HG02884 (cell line): ENCODE measurements around the gene LSM14A.
"Not testable (repeated sequence)": the region's sequence is repeated elsewhere in the genome, so short reads cannot be mapped to it uniquely, and the experiment has no call there.

ENCODE experiments used
- ATAC-seq: cut with Tn5 transposase; IDR thresholded peaks from one replicate; pipeline ENCODE4 v1.9.1; 2021; ENCODE audit warnings: mild to moderate bottlenecking, moderate library complexity; ENCODE audit not compliant: unreplicated experiment

Gene LSM14A

DNA sequence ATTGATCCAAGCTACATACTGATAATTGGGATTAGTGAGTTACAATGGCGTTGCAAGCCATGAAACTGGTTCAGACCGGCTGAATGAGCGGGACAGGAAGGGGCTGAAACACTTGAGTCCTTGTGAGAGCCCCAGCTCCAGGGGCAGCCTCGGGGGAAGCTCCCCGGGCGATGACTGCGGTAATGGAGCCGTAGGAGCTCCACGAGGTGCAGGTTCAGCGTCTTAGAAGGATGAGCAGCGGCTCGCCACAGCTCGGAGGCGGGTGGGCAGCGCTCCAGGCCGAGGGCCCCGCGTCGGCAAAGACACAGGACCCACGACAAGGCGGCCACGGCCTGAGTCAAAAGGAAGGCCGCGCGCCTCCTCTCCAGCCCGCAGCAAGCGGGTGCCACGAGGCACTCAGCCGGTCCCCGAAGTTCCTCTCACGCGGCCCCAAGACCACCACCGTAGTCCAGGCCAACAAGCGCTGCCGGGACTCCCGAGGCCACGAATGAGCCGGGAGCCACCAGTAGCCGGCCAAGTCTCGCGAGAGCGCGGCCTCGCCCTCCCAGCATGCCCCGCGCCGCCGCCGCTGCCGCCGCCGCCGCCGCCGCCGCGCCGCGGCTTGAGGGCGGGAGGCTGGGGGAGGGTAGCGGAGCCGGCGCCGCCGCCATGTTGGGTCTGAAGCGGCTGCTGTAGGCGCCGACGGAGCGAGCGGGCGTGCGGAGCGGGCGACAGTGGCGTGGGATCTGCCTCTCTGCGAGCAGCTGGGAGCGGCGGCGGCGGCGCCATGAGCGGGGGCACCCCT is at the start of gene LSM14A:
TSS of gene LSM14A (plus strand) at position 628 of the 784 bp plus-strand sequence. CDS start at position 767, 139 bp downstream.
- ATAC-seq, result peak; percentile 51

DNA sequence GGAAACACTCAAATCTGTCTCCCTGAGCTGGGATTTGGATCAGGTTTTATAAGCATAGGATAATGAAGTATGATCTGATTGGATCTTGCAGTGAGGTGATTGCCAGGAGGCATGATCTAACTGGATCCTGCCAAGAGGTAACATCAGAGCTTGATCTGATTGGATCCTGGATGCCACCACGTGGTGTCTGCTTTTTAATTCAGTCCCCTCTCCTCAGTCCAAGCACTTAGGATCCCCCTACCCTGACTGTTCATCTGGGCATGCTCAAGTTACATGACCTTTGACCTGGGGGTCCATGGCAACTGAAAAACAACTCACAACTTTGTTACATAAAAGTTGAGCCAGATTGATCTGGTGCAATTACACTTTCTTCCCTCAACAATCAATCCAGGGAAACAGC is 47.5 kb upstream of the LSM14A start:
- ATAC-seq, result no peak

DNA sequence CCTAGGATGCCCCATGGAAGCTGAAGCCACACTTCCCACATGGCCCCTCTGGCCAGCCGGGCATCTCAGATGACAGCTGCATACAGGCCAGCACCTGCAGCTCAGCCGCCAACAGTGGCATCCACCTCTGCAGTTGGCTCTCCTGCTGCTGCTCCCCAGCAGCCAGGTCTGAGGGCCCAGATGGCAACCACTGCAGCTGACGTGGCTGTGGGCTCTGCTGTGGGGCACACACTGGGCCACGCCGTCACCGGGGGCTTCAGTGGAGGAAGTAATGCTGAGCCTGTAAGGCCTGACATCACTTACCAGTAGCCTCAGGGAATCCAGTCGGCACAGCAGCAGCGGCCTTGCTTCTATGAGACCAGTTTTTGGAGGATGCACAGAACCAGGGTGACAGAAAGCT is 45.3 kb upstream of the LSM14A start:
- ATAC-seq, result no peak

DNA sequence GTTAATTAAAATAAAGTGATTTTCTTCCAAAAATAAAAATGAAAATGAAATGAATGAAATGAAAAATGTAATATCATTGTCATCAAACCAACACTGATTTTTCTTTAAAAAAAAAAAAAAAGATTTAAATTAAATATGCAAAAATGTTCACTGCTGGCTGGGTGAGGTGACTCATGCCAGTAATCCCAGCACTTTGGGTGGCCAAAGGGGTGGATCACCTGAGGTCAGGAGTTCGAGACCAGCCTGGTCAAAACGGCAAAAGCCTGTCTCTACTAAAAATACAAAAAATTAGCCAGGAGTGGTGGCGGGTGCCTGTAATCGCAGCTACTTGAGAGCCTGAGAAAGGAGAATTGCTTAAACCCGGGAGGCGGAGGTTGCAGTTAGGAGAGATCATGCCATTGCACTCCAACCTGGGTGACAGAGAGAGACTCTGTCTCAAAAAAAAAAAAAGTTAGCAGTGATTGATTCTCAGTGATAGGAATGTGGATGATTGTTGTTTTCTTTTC is 44.6 kb upstream of the LSM14A start:
- ATAC-seq, result no peak

DNA sequence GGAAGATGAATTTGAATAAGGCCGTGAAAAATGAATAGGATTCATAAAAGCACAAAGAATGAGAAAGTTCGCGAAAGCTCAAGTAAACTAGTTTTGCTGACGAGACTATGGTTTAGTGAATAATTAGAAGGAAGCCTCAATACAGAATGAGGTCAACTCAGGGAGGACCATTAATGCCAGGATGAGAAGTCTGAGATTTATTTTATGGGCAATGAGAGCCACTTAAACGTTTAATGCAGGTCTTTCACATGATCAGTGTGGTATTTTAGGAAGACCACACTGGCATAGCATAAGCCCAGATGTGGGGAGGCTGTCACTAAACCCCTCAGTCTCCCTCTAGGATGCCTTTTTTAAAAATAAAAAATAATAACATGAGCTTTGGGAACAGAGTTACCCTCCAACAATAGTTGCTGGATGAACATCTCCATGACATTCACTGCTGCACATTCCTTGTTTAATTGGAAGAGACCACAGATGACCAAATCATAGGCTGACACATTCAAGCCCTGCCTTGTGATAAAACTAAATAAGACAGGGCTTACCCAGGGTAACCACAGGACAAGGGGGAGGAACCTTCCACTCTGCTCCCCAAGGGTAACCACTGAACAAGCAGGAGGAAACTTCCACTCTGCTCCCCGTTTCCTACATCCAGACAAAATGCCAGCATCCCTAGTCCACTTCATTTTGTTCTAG is 43.6 kb upstream of the LSM14A start:
- no peak for ATAC-seq

DNA sequence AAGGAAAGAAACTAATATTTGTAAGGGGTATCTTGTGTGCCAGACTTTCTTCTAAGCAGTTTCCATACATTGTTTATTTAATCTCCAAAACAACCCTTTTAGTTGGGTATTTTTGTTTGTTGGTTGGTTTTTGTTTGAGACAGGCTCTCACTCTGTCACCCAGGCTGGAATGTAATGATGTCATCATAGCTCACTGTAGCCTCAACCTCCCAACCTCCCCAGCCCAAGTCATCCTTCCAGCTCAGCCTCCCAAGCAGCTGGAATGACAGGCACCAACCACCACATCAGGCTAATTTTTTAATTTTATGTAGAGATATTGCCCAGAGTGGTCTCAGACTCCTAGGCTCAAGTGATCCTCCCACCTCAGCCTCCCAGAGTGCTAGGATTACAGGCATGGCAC is 41.2 kb upstream of the LSM14A start:
- ATAC-seq, result no peak

DNA sequence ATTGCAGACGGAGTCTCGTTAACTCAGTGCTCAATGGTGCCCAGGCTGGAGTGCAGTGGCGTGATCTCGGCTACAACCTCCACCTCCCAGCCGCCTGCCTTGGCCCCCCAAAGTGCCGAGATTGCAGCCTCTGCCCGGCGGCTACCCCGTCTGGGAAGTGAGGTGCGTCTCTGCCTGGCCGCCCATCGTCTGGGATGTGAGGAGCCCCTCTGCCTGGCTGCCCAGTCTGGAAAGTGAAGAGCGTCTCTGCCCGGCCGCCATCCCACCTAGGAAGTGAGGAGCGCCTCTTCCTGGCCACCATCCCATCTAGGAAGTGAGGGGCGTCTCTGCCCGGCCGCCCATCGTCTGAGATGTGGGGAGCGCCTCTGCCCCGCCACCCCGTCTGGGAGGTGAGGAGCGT is 40.2 kb upstream of the LSM14A start:
- not testable (repeated sequence) for ATAC-seq

DNA sequence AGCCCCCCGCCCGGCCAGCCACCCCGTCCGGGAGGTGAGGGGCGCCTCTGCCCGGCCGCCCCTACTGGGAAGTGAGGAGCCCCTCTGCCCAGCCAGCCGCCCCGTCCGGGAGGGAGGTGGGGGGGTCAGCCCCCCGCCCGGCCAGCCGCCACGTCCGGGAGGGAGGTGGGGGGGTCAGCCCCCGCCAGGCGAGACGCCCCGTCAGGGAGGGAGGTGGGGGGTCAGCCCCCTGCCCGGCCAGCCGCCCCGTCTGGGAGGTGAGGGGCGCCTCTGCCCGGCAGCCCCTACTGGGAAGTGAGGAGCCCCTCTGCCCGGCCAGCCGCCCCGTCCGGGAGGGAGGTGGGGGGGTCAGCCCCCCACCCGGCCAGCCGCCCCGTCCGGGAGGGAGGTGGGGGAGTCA is 39.6 kb upstream of the LSM14A start:
- ATAC-seq, result not testable (repeated sequence)

DNA sequence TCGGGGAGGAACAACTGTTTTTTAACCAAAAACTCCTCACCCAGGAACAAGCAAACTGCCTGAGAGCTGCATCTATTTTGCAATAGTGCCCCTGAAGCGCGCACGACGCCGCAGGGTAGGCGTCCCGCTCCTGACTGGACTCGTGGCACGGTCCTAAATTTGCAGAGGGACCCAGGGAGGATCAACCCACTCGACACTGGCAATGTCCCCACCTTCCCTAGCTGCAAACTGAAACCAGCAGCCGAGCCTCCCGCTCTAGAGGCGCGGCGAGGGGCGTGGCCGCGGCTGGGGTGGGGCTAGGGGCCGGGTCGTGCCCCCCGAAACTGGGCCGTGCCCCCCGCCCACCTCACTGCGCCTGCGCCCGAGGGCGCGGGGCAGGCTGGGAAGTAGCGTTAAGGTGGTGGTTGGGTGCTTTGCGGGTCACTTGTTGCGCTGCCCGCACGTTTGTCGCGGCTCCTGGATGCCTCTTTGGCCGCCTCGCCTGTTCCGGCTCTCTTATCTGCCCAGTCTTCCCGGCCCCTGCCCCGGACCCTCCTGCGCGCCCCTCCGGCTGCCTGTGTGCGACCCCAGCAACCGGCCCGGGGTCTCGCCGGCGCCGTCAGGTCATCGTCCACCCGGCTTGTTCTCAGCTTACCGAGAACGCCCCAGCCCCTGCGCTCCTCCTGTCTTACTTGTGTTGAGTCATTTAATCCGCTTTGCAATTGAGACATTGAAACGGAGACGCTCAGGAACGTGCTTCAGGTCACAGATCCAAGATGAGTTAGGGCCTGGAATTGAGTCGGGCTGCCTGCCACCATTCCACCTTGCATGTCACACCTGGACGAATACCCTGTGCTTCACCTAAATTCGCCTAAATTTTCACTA is 37.9 kb upstream of the LSM14A start:
- peak; percentile 92 for ATAC-seq

DNA sequence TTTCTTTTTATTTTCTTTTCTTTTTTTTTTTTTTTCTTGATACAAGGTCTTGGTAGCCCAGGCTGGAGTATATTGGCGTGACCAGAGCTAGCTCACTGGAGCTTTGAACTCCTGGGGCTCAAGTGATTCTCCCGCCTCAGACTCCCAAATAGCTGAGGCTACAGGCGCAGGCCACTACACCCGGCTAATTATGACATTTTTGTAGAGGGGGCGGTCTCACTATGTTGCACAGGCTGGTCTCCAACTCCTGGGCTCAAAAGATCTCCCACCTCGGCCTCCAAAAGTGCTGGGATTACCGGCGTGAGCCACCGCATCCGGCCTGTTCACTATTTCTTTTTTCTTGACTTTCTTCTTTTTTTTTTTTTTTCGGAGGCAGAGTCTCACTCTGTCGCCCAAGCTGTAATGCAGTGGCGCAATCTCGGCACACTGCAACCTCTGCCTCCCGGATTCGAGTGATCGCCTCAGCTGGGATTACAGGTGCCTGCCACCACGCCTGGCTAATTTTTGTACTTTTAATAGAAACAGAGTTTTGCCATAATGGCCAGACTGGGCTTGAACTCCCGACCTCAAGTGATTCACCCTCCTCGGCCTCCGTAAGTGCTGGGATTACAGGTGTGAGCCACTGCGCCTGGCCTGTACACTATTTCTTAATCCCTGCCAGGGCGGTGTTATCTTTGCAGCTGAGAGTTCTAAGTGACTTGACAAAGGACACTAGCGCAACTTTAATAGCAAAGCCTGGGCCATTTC is 37.1 kb upstream of the LSM14A start:
- ATAC-seq, result no peak

DNA sequence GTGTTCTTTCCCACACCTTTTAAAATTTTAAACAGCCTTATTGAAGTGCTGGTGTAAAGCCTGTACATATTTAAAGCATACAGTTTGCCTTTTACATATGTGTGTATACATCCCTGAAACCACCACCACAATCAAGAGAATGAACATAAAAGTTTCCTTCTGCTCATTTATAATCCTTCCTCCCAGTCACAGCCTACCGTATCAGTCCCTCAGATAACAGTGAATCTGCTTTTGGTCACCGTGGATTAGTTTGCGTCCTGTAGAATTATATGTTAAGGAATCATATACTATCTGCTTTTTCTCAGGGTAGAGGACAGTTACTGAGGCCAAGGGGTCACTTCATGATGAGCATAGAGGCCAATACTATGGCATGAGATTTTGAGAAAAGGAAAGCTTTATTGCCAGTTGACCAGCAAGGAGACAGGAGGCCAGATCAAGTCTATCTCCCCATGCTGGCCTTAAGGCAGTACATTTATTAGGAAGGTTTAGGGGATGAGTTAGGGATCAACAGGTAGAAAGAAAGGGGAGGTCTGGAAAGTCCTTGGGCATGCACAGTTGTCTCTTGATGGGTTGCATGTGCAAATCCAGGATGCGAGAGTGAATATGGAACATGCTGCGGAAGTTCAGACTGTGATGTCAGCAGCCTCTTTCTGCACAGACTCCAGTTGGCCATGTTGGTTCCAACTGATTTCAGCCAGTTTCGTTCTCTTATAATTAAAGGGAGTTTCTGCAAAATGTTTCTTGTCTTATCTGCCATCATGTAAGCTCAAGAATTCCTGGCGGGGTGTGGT is 36.3 kb upstream of the LSM14A start:
- ATAC-seq, result no peak

DNA sequence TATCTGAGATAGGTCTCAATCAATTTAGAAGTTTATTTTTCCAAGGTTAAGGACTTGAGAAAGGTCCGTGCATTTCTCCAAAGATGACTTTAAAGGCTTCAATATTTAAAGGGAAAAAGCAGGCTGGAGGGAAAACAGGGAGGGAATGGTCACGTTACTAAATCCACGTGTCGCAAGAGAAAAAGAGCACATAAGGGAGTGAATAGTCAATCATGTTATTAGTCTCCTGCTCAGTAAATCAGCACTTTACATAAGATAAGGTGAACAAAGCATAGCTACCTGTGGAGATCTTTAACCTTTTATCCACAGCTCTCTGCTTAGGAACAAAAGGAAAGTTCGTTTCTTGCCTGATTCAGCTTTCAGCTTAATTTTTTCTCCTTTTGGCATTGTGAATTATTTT is 31.3 kb upstream of the LSM14A start:
- ATAC-seq, result no peak

DNA sequence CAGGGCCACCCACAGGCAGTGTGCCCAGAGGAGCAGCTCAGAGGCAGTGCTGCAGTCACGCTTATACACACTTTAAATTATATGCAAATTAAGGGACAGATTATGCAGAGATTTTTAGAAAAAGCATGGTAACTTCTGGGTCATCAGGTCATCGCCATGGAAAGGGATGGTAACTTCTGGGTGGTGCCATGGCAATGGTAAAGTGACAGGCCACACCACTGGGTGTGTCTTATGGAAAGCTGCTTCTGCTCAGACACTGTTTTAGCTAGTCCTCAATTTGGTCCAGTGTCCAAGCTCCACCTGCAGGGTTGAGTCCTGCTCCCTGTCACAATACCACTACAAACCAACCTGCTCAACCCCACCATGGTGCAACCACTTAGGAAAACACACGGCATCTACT is 29.9 kb upstream of the LSM14A start:
- no peak for ATAC-seq

DNA sequence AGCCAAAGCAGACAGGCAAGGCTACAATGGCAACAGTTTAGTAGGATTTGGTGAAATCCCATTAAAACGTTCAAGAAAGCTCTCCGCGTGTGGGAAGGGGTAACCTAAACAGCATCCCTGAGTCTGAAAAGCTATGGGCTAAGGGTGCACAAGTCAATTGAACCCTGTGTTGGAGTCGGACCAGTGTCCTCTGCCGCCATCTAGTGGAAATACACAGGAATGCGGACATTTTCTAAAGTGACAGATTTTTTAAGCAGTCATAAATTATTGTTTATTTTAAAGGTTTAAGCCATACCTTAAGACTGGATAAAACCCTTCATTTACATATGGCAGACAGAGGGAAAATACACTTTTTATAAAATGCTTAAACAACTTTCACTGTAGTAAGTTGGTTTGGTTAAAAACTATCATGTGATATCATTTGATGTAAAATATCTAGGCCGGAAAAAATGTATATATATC is 26.5 kb upstream of the LSM14A start:
- ATAC-seq, result no peak

DNA sequence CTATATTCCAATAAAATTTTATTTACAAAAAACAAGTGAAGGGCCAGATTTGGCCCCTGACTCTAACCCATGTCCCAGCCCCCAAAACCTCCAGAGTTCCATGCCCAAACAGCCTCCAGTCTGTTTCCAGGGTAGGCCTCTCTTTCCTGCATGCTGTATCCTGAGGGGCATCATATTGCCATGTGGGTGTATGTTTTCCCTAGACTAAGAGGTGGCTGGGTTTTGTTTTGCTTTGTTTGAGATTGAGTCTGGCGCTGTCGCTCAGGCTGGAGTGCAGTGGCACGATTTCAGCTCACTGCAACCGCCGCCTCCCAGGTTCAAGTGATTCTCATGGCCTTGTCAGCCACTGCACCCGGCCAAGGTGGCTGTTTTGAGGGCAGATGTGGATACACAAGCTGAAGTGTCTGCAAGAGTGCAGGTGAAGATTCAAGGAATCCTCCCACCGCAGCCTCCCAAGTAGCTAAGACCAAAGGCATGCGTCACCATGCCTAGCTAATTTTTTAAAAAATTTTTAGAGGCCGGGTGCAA is 23.6 kb upstream of the LSM14A start:
- ATAC-seq, result no peak

DNA sequence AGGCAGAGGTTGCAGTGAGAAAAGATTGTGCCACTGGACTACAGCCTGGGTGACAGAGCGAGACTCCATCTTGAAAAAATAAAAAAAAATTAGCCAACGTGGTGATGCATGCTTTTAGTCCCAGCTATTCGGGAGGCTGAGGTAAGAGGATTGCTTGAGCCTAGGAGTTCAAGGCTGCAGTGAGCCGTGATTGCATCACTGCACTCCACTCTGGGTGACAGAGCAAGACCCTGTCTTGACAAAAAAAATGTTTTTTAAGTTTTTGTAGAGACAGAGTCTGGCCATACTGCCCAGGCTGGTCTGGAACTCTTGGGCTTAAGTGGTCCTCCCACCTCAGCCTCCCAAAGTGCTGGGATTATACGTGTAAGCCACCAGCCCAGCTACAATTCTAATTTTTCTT is 22.4 kb upstream of the LSM14A start:
- no peak for ATAC-seq

DNA sequence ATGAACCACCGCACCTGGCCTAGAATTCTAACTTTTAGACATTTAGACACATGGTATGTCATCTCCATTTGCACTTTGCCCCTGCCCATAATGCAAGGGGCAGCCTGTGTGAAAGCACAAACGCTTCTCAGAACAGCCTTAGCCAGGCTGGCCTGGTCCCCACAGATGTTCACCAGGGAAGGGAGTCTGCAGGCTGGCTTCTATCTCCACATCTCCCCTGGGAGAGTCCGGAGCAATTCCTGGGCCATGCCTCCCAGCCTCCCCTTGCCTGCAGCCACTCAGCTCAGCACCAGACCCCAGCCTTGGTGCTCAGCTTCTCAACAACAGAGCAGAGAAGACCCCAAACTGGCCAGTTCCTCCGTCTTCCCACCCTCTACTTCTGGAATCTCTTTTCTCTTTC is 21.7 kb upstream of the LSM14A start:
- no peak for ATAC-seq

DNA sequence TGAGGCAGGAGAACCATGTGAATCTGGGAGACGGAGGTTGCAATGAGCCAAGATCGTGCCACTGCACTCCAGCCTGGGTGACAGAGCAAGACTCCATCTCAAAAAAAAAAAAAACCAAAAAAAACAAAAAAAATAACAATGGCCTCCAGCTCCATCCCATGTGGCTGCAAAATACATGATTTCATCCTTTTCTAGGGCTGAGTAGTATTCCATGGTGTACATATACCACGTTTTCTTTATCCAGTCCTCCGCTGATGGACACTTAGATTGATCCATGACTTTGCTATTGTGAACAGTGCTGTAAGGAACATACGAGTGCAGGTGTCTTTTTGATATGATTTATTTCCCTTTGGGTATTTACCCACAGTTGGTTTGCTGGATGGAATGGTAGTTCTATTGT is 20.9 kb upstream of the LSM14A start:
- ATAC-seq, result no peak

DNA sequence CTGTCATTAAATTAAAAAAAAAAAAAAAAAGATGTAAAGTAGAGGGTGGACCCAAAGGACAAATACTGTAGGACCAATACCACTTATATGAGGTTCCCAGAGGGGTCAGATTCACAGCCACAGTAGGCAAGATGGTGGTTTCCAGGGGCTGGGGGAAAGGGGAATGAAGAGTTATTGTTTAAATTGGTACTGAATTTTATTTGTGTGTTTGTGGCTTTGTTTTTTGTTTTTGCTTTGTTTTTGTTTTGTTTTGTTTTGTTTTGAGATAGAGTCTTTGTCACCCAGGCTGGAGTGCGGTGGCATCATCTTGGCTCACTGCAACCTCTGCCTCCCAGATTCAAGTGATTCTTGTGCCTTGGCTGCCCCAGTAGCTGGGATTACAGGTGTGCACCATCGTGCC is 17.9 kb upstream of the LSM14A start:
- ATAC-seq, result no peak

DNA sequence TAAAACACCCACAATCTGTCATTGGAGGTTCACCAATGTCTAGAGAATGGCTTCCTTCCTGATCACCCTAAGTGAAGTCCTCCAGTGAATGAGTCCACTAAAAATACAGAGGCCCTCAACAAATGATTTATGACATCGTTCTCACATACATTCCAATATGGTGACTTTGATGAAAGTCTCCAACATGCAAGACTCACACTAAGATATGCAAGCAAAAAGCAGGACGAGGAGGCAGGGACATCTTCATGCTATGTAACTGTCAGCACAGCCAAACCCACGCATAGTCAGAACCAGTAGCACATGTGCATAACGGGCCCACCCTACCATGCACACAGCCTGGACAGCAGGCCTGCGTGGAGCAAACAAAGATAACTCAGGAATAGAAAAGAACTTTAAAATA is 16.6 kb upstream of the LSM14A start:
- ATAC-seq, result no peak
